ENCODE results near the gene DCLK2.

DCLK2 gene

GRCh38 chr4:150078041-150078578 is at the start of gene DCLK2:
Gene DCLK2, plus strand, starts transcription at chr4:150078445. Its CDS starts 583 bp downstream, at chr4:150079028.
- no peak for DNase-seq

GRCh38 chr4:150032541-150032940 is 45.7 kb upstream of the DCLK2 start:
- DNase-seq = no peak

GRCh38 chr4:150033081-150033480 is 45.2 kb upstream of the DCLK2 start:
- DNase-seq = no peak

- no peak for DNase-seq
Measured at GRCh38 chr4:150033901-150034300, 44.3 kb upstream of the DCLK2 start.

- no peak for DNase-seq
Measured at GRCh38 chr4:150037251-150037856, 40.9 kb upstream of the DCLK2 start.

- DNase-seq = no peak
Measured at GRCh38 chr4:150038335-150039076, 39.7 kb upstream of the DCLK2 start.

- DNase-seq = no peak
Measured at GRCh38 chr4:150039274-150040127, 38.7 kb upstream of the DCLK2 start.

GRCh38 chr4:150044517-150044916 is 33.7 kb upstream of the DCLK2 start:
- no peak for DNase-seq

GRCh38 chr4:150045410-150045809 is 32.8 kb upstream of the DCLK2 start:
- no peak for DNase-seq

GRCh38 chr4:150046728-150047217 is 31.5 kb upstream of the DCLK2 start:
- DNase-seq = no peak

GRCh38 chr4:150047546-150047945 is 30.7 kb upstream of the DCLK2 start:
- no peak for DNase-seq

- DNase-seq = no peak
Measured at GRCh38 chr4:150049682-150050081, 28.6 kb upstream of the DCLK2 start.

- DNase-seq = no peak
Measured at GRCh38 chr4:150050566-150050965, 27.7 kb upstream of the DCLK2 start.

- DNase-seq = no peak
Measured at GRCh38 chr4:150051111-150051510, 27.1 kb upstream of the DCLK2 start.

- no peak for DNase-seq
Measured at GRCh38 chr4:150055467-150055866, 22.8 kb upstream of the DCLK2 start.

- DNase-seq = no peak
Measured at GRCh38 chr4:150056569-150056968, 21.7 kb upstream of the DCLK2 start.

- DNase-seq = no peak
Measured at GRCh38 chr4:150061086-150061776, 17.0 kb upstream of the DCLK2 start.

- DNase-seq = no peak
Measured at GRCh38 chr4:150063128-150063527, 15.1 kb upstream of the DCLK2 start.

GRCh38 chr4:150065740-150066139 is 12.5 kb upstream of the DCLK2 start:
- no peak for DNase-seq

GRCh38 chr4:150067859-150068258 is 10.4 kb upstream of the DCLK2 start:
- no peak for DNase-seq

- no peak for DNase-seq
Measured at GRCh38 chr4:150068300-150068960, 9.8 kb upstream of the DCLK2 start.

- DNase-seq = no peak
Measured at GRCh38 chr4:150069353-150069752, 8.9 kb upstream of the DCLK2 start.
